Muscle of leg (tissue), 9 donors: ENCODE measurements around the gene CYP3A5. TPM values are rescaled to one million over a fixed set of nuclear protein-coding genes. Genes with fewer than 3 reads are reported as not detected.

Source experiments
- polyA plus RNA-seq, 8 donors: library from polyadenylated mRNA; unstranded; fragments of 120-200 nt; gene quantifications; one replicate each; pipeline versions ENCODE4 v1.2.1 to v1.2.3, GENCODE V29; 2013; ENCODE audit warnings: inconsistent platforms in 1 of 8, low replicate concordance in 1 of 8; ENCODE audit not compliant: insufficient read length in 8 of 8, insufficient read depth in 1 of 8
- total RNA-seq: library from RNA; stranded (reverse); fragments of 120-200 nt; gene quantifications from one replicate; pipeline ENCODE4 v1.2.4, GENCODE V29; 2013

Gene CYP3A5
- total and polyA plus RNA-seq, 9 donors, result 0.40 to 8.1 (median 0.83) TPM

Other genes starting within 250 kb of the CYP3A5 start
- gene PTCD1, start 241.2 kb downstream of the CYP3A5 start, total RNA-seq, result 4.3 TPM
- gene PTCD1, start 241.2 kb downstream of the CYP3A5 start, polyA plus RNA-seq, result 1 to 10 TPM; 2.9 to 6.0 (median 4.2) TPM
- 31.8 TPM for gene CPSF4, start 241.1 kb downstream of the CYP3A5 start, total RNA-seq
- gene CPSF4, start 241.1 kb downstream of the CYP3A5 start, polyA plus RNA-seq, result 10 to 100 TPM; 29.2 to 48.3 (median 35.8) TPM
- gene ATP5MF, start 213.8 kb downstream of the CYP3A5 start, total RNA-seq, result 498 TPM
- gene ATP5MF, start 213.8 kb downstream of the CYP3A5 start, polyA plus RNA-seq, result 100 to 1,000 TPM; 336 to 432 (median 388) TPM
- 22.0 TPM for gene ZNF789, start 207.1 kb downstream of the CYP3A5 start, total RNA-seq
- 10 to 100 TPM; 14.8 to 53.8 (median 23.2) TPM for gene ZNF789, start 207.1 kb downstream of the CYP3A5 start, polyA plus RNA-seq
- gene ZNF394, start 179.7 kb downstream of the CYP3A5 start, total RNA-seq, result 19.9 TPM
- 10 to 100 TPM in 4 of 8 donors, 1 to 10 TPM in 4; 7.9 to 11.2 (median 9.9) TPM for gene ZNF394, start 179.7 kb downstream of the CYP3A5 start, polyA plus RNA-seq
- 10.7 TPM for gene ZKSCAN5, start 175.3 kb downstream of the CYP3A5 start, total RNA-seq
- gene ZKSCAN5, start 175.3 kb downstream of the CYP3A5 start, polyA plus RNA-seq, result 10 to 100 TPM in 2 of 8 donors, 1 to 10 TPM in 6; 7.1 to 11.5 (median 9.5) TPM
- 8.3 TPM for gene FAM200A, start 127.9 kb downstream of the CYP3A5 start, total RNA-seq
- 10 to 100 TPM in 1 of 8 donors, 1 to 10 TPM in 7; 8.0 to 10.1 (median 8.9) TPM for gene FAM200A, start 127.9 kb downstream of the CYP3A5 start, polyA plus RNA-seq
- 46.2 TPM for gene ZNF655, start 121.4 kb downstream of the CYP3A5 start, total RNA-seq
- gene ZNF655, start 121.4 kb downstream of the CYP3A5 start, polyA plus RNA-seq, result 10 to 100 TPM; 32.3 to 51.9 (median 38.3) TPM
- 0.89 TPM for gene TMEM225B, start 81.7 kb downstream of the CYP3A5 start, total RNA-seq
- gene TMEM225B, start 81.7 kb downstream of the CYP3A5 start, polyA plus RNA-seq, result 1 to 10 TPM in 3 of 8 donors, under 1 TPM in 5; 0.37 to 1.3 (median 0.72) TPM
- 11.2 TPM for gene ZSCAN25, start 63.0 kb downstream of the CYP3A5 start, total RNA-seq
- 10 to 100 TPM in 4 of 8 donors, 1 to 10 TPM in 4; 8.9 to 12.5 (median 9.9) TPM for gene ZSCAN25, start 63.0 kb downstream of the CYP3A5 start, polyA plus RNA-seq
- 0.58 TPM for gene CYP3A7, start 55.2 kb upstream of the CYP3A5 start, total RNA-seq
- 1 to 10 TPM in 2 of 8 donors, under 1 TPM in 2, not detected in 4; 0.11 to 6.2 (median 1.7) TPM for gene CYP3A7, start 55.2 kb upstream of the CYP3A5 start, polyA plus RNA-seq
- gene CYP3A4, start 104.2 kb upstream of the CYP3A5 start, total RNA-seq, result 0.04 TPM
- 1 to 10 TPM in 1 of 8 donors, under 1 TPM in 6, not detected in 1; 0.07 to 1.8 (median 0.13) TPM for gene CYP3A4, start 104.2 kb upstream of the CYP3A5 start, polyA plus RNA-seq
- not detected for gene CYP3A43, start 148.0 kb upstream of the CYP3A5 start, total RNA-seq
- gene CYP3A43, start 148.0 kb upstream of the CYP3A5 start, polyA plus RNA-seq, result under 1 TPM in 2 of 8 donors, not detected in 6; 0.08 to 0.16 TPM
- not detected for gene OR2AE1, start 197.0 kb upstream of the CYP3A5 start, total RNA-seq
- gene OR2AE1, start 197.0 kb upstream of the CYP3A5 start, polyA plus RNA-seq, result under 1 TPM in 1 of 8 donors, not detected in 7; 0.29 TPM
- gene TRIM4, start 239.5 kb upstream of the CYP3A5 start, total RNA-seq, result 16.5 TPM
- gene TRIM4, start 239.5 kb upstream of the CYP3A5 start, polyA plus RNA-seq, result 10 to 100 TPM; 14.6 to 21.5 (median 17.0) TPM
- 0.53 TPM for gene GJC3, start 249.6 kb upstream of the CYP3A5 start, total RNA-seq
- gene GJC3, start 249.6 kb upstream of the CYP3A5 start, polyA plus RNA-seq, result under 1 TPM; 0.28 to 0.62 (median 0.39) TPM